HepG2 (cell line): Measurements from ENCODE around the gene UNC5CL. TPM values are rescaled to one million over a fixed set of nuclear protein-coding genes. Genes with fewer than 3 reads are reported as not detected.
A peak's percentile ranks its signal among the peaks of the same experiment; 100 is the strongest.

Experiments used
- EHMT2 ChIP-seq: fragments of 200-600 bp; sonication (generic); IDR thresholded peaks from 2 replicates; pipeline ENCODE4 v1.7.0; 2017; ENCODE audit warnings: antibody characterized with exemption, low read depth, low read length, borderline replicate concordance
- GATAD1 ChIP-seq: IDR thresholded peaks from 2 replicates; pipeline ENCODE4 v1.6.1; 2016; ENCODE audit warnings: missing genetic modification reagents, missing compliant biosample characterization
- GPN1 ChIP-seq: sonication (generic); formaldehyde crosslinking; IDR thresholded peaks from 2 replicates; pipeline ENCODE4 v1.5.1; 2020; ENCODE audit warnings: missing genetic modification reagents, borderline replicate concordance
- HDAC1 ChIP-seq: sonication (generic); formaldehyde crosslinking; IDR thresholded peaks from 2 replicates; pipeline ENCODE4 v1.5.1; 2020; ENCODE audit warnings: mild to moderate bottlenecking, missing genetic modification reagents
- MTA1 ChIP-seq: sonication (generic); formaldehyde crosslinking; IDR thresholded peaks from 2 replicates; pipeline ENCODE4 v1.4.0; 2020; ENCODE audit warnings: missing genetic modification reagents, mild to moderate bottlenecking, borderline replicate concordance
- MXI1 ChIP-seq: IDR thresholded peaks from 3 replicates; pipeline ENCODE4 v1.6.1; 2012; ENCODE audit warnings: low read depth, low read length, inconsistent platforms, borderline replicate concordance
- NR2F1 ChIP-seq, 2 experiments: fragments of 450-650 bp in 1 of 2; formaldehyde crosslinking in 1 of 2; IDR thresholded peaks; 2 replicates each; pipeline versions ENCODE4 v1.5.0 to v1.6.1; 2016 to 2020; ENCODE audit warnings: mild to moderate bottlenecking in 1 of 2, missing compliant biosample characterization in 1 of 2, missing genetic modification reagents in 1 of 2, moderate library complexity in 1 of 2
- RAD51 ChIP-seq: fragments of 450-650 bp; IDR thresholded peaks from 2 replicates; pipeline ENCODE4 v1.6.1; 2016; ENCODE audit warnings: borderline replicate concordance
- TAF15 ChIP-seq: fragments of 200-400 bp; formaldehyde crosslinking; IDR thresholded peaks from one replicate; pipeline ENCODE4 v1.6.1; 2018; ENCODE audit warnings: mild to moderate bottlenecking, low read depth, low read length; ENCODE audit not compliant: poor library complexity, severe bottlenecking
- ZFY ChIP-seq: sonication (generic); formaldehyde crosslinking; IDR thresholded peaks from 2 replicates; pipeline ENCODE4 v1.4.0; 2020; ENCODE audit warnings: missing genetic modification reagents
- ZNF121 ChIP-seq: sonication (generic); formaldehyde crosslinking; IDR thresholded peaks from 2 replicates; pipeline ENCODE4 v1.5.0; 2020; ENCODE audit warnings: mild to moderate bottlenecking, missing genetic modification reagents
- ZNF142 ChIP-seq: sonication (generic); formaldehyde crosslinking; IDR thresholded peaks from 2 replicates; pipeline ENCODE4 v1.4.0; 2020; ENCODE audit warnings: missing genetic modification reagents
- ZNF574 ChIP-seq: sonication (generic); formaldehyde crosslinking; IDR thresholded peaks from 2 replicates; pipeline ENCODE4 v1.4.0; 2020; ENCODE audit warnings: missing genetic modification reagents
- ZNF816 ChIP-seq: sonication (generic); formaldehyde crosslinking; IDR thresholded peaks from 2 replicates; pipeline ENCODE4 v1.8.0; 2022; ENCODE audit warnings: missing genetic modification reagents, mild to moderate bottlenecking, borderline replicate concordance
- polyA plus RNA-seq, 8 experiments: library from polyadenylated mRNA; depleted of rRNA in 3 of 8; stranded (reverse) in 7 of 8; unstranded in 1 of 8; fragments of >200 nt; fragmentation: Illumina TruSeq in 4 of 8; extraction: Trizol in 4 of 8; gene quantifications; 2 replicates each; pipeline versions ENCODE4 v1.2.1 to v1.2.3, GENCODE V29; 2011 to 2016; ENCODE audit warnings: low read depth in 4 of 8, missing spikeins in 1 of 8, mixed read lengths in 1 of 8; ENCODE audit not compliant: insufficient read depth in 1 of 8
- total RNA-seq, 5 experiments: library from RNA; depleted of rRNA; stranded (reverse); fragments of >200 nt; fragmentation: Illumina TruSeq; extraction: Trizol; gene quantifications; 2 replicates each; pipeline ENCODE4 v1.2.3, GENCODE V29; 2016; ENCODE audit warnings: low read depth in 1 of 5
- TF ChIP-seq, protein P1 (sequence below), 2 experiments: IDR thresholded peaks; 2 replicates each; pipeline ENCODE4 v1.6.1; 2011 to 2012; ENCODE audit warnings: low read length in 2 of 2, borderline replicate concordance in 1 of 2, low read depth in 1 of 2, mild to moderate bottlenecking in 1 of 2, moderate library complexity in 1 of 2

The UNC5CL gene
- total and polyA plus RNA-seq, 2 of the 13 experiments (the other 11 are each of a cell fraction or from before 2014, with no cell fraction given): 2.4 to 2.5 TPM

- TF ChIP-seq ZNF142 (no peak), GPN1 (CRISPR knock-in tag) (no peak), MTA1 (CRISPR knock-in tag) (no peak), NR2F1 (CRISPR knock-in tag; IDR thresholded peaks at IDR 0.05) (no peak), GATAD1 (no peak), MXI1 (no peak), ZNF121 (no peak), HDAC1 (CRISPR knock-in tag) (no peak), TAF15 (no peak), RAD51 (no peak), ZNF574 (CRISPR knock-in tag) (no peak), ZFY (CRISPR knock-in tag) (0 out of 2 replicates have a peak, but pooled peaks have one; percentile 11), EHMT2 (no peak), ZNF816 (CRISPR knock-in tag) (no peak)
- TF ChIP-seq, protein P1, sequence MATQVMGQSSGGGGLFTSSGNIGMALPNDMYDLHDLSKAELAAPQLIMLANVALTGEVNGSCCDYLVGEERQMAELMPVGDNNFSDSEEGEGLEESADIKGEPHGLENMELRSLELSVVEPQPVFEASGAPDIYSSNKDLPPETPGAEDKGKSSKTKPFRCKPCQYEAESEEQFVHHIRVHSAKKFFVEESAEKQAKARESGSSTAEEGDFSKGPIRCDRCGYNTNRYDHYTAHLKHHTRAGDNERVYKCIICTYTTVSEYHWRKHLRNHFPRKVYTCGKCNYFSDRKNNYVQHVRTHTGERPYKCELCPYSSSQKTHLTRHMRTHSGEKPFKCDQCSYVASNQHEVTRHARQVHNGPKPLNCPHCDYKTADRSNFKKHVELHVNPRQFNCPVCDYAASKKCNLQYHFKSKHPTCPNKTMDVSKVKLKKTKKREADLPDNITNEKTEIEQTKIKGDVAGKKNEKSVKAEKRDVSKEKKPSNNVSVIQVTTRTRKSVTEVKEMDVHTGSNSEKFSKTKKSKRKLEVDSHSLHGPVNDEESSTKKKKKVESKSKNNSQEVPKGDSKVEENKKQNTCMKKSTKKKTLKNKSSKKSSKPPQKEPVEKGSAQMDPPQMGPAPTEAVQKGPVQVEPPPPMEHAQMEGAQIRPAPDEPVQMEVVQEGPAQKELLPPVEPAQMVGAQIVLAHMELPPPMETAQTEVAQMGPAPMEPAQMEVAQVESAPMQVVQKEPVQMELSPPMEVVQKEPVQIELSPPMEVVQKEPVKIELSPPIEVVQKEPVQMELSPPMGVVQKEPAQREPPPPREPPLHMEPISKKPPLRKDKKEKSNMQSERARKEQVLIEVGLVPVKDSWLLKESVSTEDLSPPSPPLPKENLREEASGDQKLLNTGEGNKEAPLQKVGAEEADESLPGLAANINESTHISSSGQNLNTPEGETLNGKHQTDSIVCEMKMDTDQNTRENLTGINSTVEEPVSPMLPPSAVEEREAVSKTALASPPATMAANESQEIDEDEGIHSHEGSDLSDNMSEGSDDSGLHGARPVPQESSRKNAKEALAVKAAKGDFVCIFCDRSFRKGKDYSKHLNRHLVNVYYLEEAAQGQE (IDR thresholded peaks at IDR 0.05; ENCODE audit: borderline replicate concordance in 1 of 2, low read depth in 1 of 2, low read length in 2 of 2): no peak
Measured at GRCh38 chr6:41055149-41055548, 16.1 kb upstream of the UNC5CL start (continued).
